ENCODE measurements around the gene IGFALS. TPM values are rescaled to one million over a fixed set of nuclear protein-coding genes. Genes with fewer than 3 reads are reported as not detected.

IGFALS gene
- total and polyA plus RNA-seq, 2 experiments from 2014 or later, result 0.16 TPM; not detected in 1

DNA sequence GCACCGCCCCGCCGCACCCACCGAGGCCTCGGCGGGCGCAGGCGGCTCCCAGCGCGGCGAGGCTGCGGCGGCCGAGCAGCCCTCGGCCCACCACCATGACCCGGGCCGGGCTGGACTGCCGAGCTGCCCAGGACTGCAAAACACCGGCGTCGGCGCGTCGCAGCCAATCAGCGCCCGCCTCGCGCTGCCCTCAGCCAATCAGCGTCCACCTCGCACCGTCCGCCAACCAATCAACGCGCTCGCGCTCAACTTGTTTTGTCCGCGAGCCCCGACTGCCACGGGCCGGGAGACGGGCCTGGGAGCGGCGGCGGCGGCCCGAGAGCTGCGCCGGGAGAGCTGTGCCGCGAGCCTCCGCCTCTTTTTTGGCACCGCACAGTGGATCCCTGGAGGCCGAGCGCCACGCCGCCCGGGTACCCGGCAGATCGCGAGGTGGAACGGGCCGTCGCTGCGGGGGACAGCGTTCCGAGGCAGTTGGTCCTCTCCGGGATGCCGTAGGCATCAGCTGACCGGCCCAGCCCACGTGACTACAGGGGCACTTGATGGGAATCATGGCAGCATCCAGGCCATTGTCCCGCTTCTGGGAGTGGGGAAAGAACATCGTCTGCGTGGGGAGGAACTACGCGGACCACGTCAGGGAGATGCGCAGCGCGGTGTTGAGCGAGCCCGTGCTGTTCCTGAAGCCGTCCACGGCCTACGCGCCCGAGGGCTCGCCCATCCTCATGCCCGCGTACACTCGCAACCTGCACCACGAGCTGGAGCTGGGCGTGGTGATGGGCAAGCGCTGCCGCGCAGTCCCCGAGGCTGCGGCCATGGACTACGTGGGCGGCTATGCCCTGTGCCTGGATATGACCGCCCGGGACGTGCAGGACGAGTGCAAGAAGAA lies 33.4 kb upstream of the IGFALS start, which contains the start of the genes FAHD1 and HAGH:
TSS of gene FAHD1 (plus strand) at position 516 of the 883 bp plus-strand sequence. CDS start at position 549, 33 bp downstream.
TSS of gene HAGH (minus strand) at position 135 of the 883 bp plus-strand sequence. CDS start at position 97, 38 bp downstream.
- H3K36me3 Mint-ChIP-seq (ENCODE audit: low read depth), result peaks cover 2% of the 10 kb centered on the region; the same call in 1 of the 3 replicates
- 0 out of 2 replicates have a peak, but pooled peaks cover 6% of the 10 kb centered on the region for H3F3A ChIP-seq (replicated peaks; ENCODE audit: low read depth)
- ATAC-seq (peak; percentile 88), DNase-seq (ENCODE audit: low spot score) (peak; percentile 93)
- TF ChIP-seq STAT1 (IDR thresholded peaks at IDR 0.05; ENCODE audit: unreplicated experiment) (no peak), ZNF114 (CRISPR knock-in tag; IDR thresholded peaks at IDR 0.05) (no peak), EZH2 (IDR thresholded peaks at IDR 0.05; ENCODE audit: low read depth, unreplicated experiment) (no peak), ZNF331 (CRISPR knock-in tag; IDR thresholded peaks at IDR 0.05; ENCODE audit: low read depth) (no peak), NANOG (IDR thresholded peaks at IDR 0.05; ENCODE audit: borderline replicate concordance) (no peak), POLR2AphosphoS5 (IDR thresholded peaks at IDR 0.05; ENCODE audit: low read depth) (peak; percentile 65), JUNB (IDR thresholded peaks at IDR 0.05; ENCODE audit: unreplicated experiment) (no peak), EZH2phosphoT487 (IDR thresholded peaks at IDR 0.05; ENCODE audit: unreplicated experiment) (no peak), CREB1 (CRISPR knock-in tag; IDR thresholded peaks at IDR 0.05; ENCODE audit: low read depth) (peak; percentile 51)
- TF ChIP-seq, protein P1, sequence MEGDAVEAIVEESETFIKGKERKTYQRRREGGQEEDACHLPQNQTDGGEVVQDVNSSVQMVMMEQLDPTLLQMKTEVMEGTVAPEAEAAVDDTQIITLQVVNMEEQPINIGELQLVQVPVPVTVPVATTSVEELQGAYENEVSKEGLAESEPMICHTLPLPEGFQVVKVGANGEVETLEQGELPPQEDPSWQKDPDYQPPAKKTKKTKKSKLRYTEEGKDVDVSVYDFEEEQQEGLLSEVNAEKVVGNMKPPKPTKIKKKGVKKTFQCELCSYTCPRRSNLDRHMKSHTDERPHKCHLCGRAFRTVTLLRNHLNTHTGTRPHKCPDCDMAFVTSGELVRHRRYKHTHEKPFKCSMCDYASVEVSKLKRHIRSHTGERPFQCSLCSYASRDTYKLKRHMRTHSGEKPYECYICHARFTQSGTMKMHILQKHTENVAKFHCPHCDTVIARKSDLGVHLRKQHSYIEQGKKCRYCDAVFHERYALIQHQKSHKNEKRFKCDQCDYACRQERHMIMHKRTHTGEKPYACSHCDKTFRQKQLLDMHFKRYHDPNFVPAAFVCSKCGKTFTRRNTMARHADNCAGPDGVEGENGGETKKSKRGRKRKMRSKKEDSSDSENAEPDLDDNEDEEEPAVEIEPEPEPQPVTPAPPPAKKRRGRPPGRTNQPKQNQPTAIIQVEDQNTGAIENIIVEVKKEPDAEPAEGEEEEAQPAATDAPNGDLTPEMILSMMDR (conservative IDR thresholded peaks at IDR 0.05; ENCODE audit: low read depth in 2 of 2), result no peak
- TF ChIP-seq, protein P2, sequence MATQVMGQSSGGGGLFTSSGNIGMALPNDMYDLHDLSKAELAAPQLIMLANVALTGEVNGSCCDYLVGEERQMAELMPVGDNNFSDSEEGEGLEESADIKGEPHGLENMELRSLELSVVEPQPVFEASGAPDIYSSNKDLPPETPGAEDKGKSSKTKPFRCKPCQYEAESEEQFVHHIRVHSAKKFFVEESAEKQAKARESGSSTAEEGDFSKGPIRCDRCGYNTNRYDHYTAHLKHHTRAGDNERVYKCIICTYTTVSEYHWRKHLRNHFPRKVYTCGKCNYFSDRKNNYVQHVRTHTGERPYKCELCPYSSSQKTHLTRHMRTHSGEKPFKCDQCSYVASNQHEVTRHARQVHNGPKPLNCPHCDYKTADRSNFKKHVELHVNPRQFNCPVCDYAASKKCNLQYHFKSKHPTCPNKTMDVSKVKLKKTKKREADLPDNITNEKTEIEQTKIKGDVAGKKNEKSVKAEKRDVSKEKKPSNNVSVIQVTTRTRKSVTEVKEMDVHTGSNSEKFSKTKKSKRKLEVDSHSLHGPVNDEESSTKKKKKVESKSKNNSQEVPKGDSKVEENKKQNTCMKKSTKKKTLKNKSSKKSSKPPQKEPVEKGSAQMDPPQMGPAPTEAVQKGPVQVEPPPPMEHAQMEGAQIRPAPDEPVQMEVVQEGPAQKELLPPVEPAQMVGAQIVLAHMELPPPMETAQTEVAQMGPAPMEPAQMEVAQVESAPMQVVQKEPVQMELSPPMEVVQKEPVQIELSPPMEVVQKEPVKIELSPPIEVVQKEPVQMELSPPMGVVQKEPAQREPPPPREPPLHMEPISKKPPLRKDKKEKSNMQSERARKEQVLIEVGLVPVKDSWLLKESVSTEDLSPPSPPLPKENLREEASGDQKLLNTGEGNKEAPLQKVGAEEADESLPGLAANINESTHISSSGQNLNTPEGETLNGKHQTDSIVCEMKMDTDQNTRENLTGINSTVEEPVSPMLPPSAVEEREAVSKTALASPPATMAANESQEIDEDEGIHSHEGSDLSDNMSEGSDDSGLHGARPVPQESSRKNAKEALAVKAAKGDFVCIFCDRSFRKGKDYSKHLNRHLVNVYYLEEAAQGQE (IDR thresholded peaks at IDR 0.05; ENCODE audit: unreplicated experiment), result no peak
- TF ChIP-seq, protein P3, sequence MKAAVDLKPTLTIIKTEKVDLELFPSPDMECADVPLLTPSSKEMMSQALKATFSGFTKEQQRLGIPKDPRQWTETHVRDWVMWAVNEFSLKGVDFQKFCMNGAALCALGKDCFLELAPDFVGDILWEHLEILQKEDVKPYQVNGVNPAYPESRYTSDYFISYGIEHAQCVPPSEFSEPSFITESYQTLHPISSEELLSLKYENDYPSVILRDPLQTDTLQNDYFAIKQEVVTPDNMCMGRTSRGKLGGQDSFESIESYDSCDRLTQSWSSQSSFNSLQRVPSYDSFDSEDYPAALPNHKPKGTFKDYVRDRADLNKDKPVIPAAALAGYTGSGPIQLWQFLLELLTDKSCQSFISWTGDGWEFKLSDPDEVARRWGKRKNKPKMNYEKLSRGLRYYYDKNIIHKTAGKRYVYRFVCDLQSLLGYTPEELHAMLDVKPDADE (IDR thresholded peaks at IDR 0.05), result peak; percentile 59; the same call in 1 of the 2 replicates
- TF ChIP-seq, protein P4, sequence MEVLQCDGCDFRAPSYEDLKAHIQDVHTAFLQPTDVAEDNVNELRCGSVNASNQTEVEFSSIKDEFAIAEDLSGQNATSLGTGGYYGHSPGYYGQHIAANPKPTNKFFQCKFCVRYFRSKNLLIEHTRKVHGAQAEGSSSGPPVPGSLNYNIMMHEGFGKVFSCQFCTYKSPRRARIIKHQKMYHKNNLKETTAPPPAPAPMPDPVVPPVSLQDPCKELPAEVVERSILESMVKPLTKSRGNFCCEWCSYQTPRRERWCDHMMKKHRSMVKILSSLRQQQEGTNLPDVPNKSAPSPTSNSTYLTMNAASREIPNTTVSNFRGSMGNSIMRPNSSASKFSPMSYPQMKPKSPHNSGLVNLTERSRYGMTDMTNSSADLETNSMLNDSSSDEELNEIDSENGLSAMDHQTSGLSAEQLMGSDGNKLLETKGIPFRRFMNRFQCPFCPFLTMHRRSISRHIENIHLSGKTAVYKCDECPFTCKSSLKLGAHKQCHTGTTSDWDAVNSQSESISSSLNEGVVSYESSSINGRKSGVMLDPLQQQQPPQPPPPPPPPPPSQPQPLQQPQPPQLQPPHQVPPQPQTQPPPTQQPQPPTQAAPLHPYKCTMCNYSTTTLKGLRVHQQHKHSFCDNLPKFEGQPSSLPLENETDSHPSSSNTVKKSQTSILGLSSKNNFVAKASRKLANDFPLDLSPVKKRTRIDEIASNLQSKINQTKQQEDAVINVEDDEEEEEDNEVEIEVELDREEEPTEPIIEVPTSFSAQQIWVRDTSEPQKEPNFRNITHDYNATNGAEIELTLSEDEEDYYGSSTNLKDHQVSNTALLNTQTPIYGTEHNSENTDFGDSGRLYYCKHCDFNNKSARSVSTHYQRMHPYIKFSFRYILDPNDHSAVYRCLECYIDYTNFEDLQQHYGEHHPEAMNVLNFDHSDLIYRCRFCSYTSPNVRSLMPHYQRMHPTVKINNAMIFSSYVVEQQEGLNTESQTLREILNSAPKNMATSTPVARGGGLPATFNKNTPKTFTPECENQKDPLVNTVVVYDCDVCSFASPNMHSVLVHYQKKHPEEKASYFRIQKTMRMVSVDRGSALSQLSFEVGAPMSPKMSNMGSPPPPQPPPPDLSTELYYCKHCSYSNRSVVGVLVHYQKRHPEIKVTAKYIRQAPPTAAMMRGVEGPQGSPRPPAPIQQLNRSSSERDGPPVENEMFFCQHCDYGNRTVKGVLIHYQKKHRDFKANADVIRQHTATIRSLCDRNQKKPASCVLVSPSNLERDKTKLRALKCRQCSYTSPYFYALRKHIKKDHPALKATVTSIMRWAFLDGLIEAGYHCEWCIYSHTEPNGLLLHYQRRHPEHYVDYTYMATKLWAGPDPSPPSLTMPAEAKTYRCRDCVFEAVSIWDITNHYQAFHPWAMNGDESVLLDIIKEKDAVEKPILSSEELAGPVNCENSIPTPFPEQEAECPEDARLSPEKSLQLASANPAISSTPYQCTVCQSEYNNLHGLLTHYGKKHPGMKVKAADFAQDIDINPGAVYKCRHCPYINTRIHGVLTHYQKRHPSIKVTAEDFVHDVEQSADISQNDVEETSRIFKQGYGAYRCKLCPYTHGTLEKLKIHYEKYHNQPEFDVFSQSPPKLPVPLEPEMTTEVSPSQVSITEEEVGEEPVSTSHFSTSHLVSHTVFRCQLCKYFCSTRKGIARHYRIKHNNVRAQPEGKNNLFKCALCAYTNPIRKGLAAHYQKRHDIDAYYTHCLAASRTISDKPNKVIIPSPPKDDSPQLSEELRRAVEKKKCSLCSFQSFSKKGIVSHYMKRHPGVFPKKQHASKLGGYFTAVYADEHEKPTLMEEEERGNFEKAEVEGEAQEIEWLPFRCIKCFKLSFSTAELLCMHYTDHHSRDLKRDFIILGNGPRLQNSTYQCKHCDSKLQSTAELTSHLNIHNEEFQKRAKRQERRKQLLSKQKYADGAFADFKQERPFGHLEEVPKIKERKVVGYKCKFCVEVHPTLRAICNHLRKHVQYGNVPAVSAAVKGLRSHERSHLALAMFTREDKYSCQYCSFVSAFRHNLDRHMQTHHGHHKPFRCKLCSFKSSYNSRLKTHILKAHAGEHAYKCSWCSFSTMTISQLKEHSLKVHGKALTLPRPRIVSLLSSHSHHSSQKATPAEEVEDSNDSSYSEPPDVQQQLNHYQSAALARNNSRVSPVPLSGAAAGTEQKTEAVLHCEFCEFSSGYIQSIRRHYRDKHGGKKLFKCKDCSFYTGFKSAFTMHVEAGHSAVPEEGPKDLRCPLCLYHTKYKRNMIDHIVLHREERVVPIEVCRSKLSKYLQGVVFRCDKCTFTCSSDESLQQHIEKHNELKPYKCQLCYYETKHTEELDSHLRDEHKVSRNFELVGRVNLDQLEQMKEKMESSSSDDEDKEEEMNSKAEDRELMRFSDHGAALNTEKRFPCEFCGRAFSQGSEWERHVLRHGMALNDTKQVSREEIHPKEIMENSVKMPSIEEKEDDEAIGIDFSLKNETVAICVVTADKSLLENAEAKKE (CRISPR knock-in tag; IDR thresholded peaks at IDR 0.05), result no peak
- H3K4me2 ChIP-seq, result peak within 1 kb of the TSS; percentile 97
- peaks cover 17% of the 10 kb centered on the region for H3K4me1 ChIP-seq (ENCODE audit: insufficient read depth)
- H3K4me3 Mint-ChIP-seq, result peak within 1 kb of the TSS; percentile 91
- H3K27ac ChIP-seq (ENCODE audit: low read depth), result 0 out of 2 replicates have a peak within 1 kb of the TSS, but pooled peaks have one; percentile 32
- no peaks in the 10 kb centered on the region; the same call in 1 of the 2 replicates for H4K20me1 ChIP-seq (replicated peaks; ENCODE audit: insufficient read depth)
- peaks cover 19% of the 10 kb centered on the region for H3K27me3 Mint-ChIP-seq (ENCODE audit: insufficient read depth, low read depth, poor library complexity)
- H3K4me1 Mint-ChIP-seq, result peaks cover 9% of the 10 kb centered on the region
- H3K27ac Mint-ChIP-seq, result peak within 1 kb of the TSS; percentile 63
- no peaks in the 10 kb centered on the region for H3K9me2 ChIP-seq (ENCODE audit: insufficient read depth)
- peak within 1 kb of the TSS; percentile 97 for H3K4me3 ChIP-seq
- no peaks in the 10 kb centered on the region for H3K27me3 ChIP-seq (ENCODE audit: insufficient read depth)
- H2AFZ ChIP-seq, result peak within 1 kb of the TSS; percentile 96
- H3K36me3 ChIP-seq (ENCODE audit: insufficient read depth), result no peaks in the 10 kb centered on the region
- peaks cover 3% of the 10 kb centered on the region; the same call in 1 of the 3 replicates for H3K9me3 Mint-ChIP-seq
- H3K79me2 ChIP-seq (replicated peaks; ENCODE audit: insufficient read depth), result peaks cover 25% of the 10 kb centered on the region

Data from GM23338 (cell line).